Bronchial epithelial cell (primary cell): ENCODE results near the gene PPP1R13B. TPM values are rescaled to one million over a fixed set of nuclear protein-coding genes. Genes with fewer than 3 reads are reported as not detected.
"Not testable (repeated sequence)": the region's sequence is repeated elsewhere in the genome, so short reads cannot be mapped to it uniquely, and the experiment has no call there.

ENCODE experiments used
- DNase-seq: peaks from one replicate; pipeline ENCODE4 v3.0.0-alpha.2; 2010; ENCODE audit warnings: low read depth
- FAIRE-seq: peaks from 2 replicates; lab custom pipeline; 2011; peaks lifted over from hg19 to GRCh38; lab: Jason Lieb, UNC
- H3K27me3 ChIP-seq: 2 replicates; pipeline ENCODE4 v1.5.1; 2011; ENCODE audit warnings: low read length; ENCODE audit not compliant: control insufficient read depth, insufficient read depth
- H3K36me3 ChIP-seq: 2 replicates; pipeline ENCODE4 v1.5.1; 2011; ENCODE audit warnings: low read length; ENCODE audit not compliant: control insufficient read depth, insufficient read depth
- H3K4me3 ChIP-seq: 2 replicates; pipeline ENCODE4 v1.5.1; 2011; ENCODE audit warnings: mild to moderate bottlenecking, low read depth, low read length, control low read depth
- CTCF ChIP-seq: IDR thresholded peaks from 2 replicates; pipeline ENCODE4 v1.5.1; 2011; ENCODE audit warnings: mild to moderate bottlenecking, moderate library complexity, low read length, control low read depth, inconsistent platforms; ENCODE audit not compliant: insufficient read depth, severe bottlenecking
- total RNA-seq: library from RNA; depleted of rRNA; stranded (reverse); fragments of >200 nt; gene quantifications from 2 replicates; pipeline ENCODE4 v1.2.1, GENCODE V29; 2014

Gene PPP1R13B
- total RNA-seq, 1 donor from 2014 or later: 4.2 TPM

- no peaks in the 10 kb centered on the region for H3K27me3 ChIP-seq
- DNase-seq: no peak
- FAIRE-seq: no peak
- no peak for TF ChIP-seq CTCF
- H3K4me3 ChIP-seq: no peak overlapping the region
- peaks cover 1% of the 10 kb centered on the region for H3K36me3 ChIP-seq
Measured at GRCh38 chr14:103845327-103845726, 2.0 kb downstream of the PPP1R13B start.

- H3K36me3 ChIP-seq, H3K27me3 ChIP-seq, FAIRE-seq, DNase-seq, H3K4me3 ChIP-seq: not testable (repeated sequence)
Measured at GRCh38 chr14:103841265-103841664, 6.1 kb downstream of the PPP1R13B start.

- no peak for TF ChIP-seq CTCF
- no peak for FAIRE-seq
Measured at GRCh38 chr14:103840014-103840413, 7.4 kb downstream of the PPP1R13B start.

GRCh38 chr14:103839579-103839978 is 7.8 kb downstream of the PPP1R13B start:
- FAIRE-seq: no peak
- no peak for DNase-seq
- Histone ChIP-seq H3K36me3 (peaks cover 1% of the 10 kb centered on the region), H3K27me3 (no peaks in the 10 kb centered on the region), H3K4me3 (no peak overlapping the region)
- TF ChIP-seq CTCF: no peak

More at GRCh38 chr14:103840014-103840413, 7.4 kb downstream of the PPP1R13B start:
- Histone ChIP-seq H3K36me3 (peaks cover 1% of the 10 kb centered on the region), H3K27me3 (no peaks in the 10 kb centered on the region), H3K4me3 (no peak overlapping the region)
- no peak for DNase-seq

GRCh38 chr14:103838117-103838516 is 9.3 kb downstream of the PPP1R13B start:
- Histone ChIP-seq H3K36me3 (no peaks in the 10 kb centered on the region), H3K27me3 (no peaks in the 10 kb centered on the region), H3K4me3 (no peak overlapping the region)
- FAIRE-seq (no peak), DNase-seq (no peak)
- TF ChIP-seq CTCF: no peak

GRCh38 chr14:103836976-103837725 is 10.2 kb downstream of the PPP1R13B start:
- H3K36me3 ChIP-seq: no peaks in the 10 kb centered on the region
- no peak for TF ChIP-seq CTCF
- no peak for FAIRE-seq

More at GRCh38 chr14:103836976-103837725, 10.2 kb downstream of the PPP1R13B start:
- no peak for DNase-seq
- Histone ChIP-seq H3K4me3 (no peak overlapping the region), H3K27me3 (no peaks in the 10 kb centered on the region)
